Subcutaneous adipose tissue (tissue), 4 donors: Measurements from ENCODE around the gene TRIM54. TPM values are rescaled to one million over a fixed set of nuclear protein-coding genes. Genes with fewer than 3 reads are reported as not detected.

Experiments
- total RNA-seq, 4 donors: library from RNA; depleted of rRNA; stranded (reverse); fragments of >200 nt; gene quantifications; one replicate each; pipeline ENCODE4 v1.1.0, GENCODE V29; 2016
- TF ChIP-seq, protein P1 (sequence below): fragments of 450-650 bp; IDR thresholded peaks from one replicate; pipeline ENCODE4 v1.5.1; 2016; ENCODE audit warnings: low read depth, mild to moderate bottlenecking, control low read depth, antibody characterized with exemption, moderate library complexity

The TRIM54 gene
- total RNA-seq, 4 donors from 2014 or later, result 0.66 TPM; not detected in 3

DNA sequence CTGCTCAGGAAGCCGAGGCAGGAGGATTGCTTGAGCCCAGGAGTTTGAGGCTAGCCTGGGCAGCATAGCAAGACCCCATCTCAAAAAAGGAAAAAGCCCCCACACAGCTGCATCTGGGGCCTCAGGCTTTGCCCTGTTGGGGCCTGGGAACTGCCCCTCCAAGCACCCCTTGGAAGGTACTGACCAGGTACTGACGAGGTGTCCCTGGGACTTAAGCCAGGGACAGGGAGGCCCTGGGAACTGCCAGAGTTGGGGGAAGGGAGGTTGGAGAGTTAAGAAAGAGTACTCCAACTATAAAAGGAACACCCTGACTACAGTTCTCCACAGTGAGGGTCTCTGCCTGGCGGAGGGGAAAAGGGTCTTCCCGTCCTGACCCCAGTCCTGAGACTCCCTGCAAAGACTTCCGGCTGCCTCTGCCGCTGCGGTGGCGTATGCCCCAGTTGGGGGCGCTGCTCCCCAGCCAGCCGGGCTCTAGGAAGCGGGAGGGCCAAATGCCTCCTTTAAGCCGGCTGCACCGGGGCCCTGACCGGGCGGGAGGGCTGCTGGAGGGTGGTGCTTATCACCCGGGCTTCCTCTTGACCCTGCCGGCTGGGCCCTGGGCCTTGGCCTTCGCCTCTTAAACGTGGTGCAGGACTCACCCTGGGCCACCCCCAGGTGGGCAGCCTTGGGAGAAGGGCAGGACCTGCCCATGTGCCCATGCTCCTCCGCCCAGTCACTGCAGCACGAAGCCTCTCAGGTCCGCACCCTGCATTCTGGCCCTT is 32.2 kb upstream of the TRIM54 start:
- TF ChIP-seq, protein P1, sequence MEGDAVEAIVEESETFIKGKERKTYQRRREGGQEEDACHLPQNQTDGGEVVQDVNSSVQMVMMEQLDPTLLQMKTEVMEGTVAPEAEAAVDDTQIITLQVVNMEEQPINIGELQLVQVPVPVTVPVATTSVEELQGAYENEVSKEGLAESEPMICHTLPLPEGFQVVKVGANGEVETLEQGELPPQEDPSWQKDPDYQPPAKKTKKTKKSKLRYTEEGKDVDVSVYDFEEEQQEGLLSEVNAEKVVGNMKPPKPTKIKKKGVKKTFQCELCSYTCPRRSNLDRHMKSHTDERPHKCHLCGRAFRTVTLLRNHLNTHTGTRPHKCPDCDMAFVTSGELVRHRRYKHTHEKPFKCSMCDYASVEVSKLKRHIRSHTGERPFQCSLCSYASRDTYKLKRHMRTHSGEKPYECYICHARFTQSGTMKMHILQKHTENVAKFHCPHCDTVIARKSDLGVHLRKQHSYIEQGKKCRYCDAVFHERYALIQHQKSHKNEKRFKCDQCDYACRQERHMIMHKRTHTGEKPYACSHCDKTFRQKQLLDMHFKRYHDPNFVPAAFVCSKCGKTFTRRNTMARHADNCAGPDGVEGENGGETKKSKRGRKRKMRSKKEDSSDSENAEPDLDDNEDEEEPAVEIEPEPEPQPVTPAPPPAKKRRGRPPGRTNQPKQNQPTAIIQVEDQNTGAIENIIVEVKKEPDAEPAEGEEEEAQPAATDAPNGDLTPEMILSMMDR, result no peak

DNA sequence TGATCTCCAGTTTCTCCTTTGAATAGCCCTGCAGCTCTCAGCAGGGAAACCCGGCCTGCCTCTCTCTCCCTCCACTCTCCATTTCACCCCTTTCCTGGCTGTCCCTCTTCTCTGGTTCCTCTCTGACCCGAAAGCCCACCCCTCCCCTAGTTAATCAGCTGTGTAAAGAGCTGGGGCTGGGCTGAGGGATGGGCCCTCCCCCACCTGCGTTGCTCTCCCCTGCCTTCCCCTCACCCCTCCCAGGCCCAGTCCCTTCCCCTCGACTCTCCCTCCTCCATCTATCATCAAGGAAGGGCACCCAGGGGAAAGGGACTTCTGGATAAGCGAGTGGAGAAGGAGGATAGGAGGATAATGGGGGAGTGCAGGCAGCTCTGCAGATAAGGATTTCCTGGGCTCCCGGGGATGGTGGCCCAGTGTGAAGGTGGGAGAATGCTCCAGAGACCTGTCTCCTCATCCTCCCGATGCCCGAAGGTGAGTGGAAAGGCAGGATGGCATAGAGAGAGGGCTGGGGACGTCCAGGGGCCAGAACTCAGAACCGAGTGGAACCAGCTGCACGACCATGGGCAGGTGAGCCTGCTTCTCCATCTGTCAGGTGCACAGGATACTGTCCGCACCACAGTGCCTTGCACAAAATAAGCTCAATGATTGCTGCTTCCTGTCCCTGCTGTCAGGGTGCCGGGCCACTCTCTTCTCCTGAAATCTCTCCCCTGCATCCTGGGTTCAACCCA is 31.4 kb upstream of the TRIM54 start:
- TF ChIP-seq, protein P1, result no peak

DNA sequence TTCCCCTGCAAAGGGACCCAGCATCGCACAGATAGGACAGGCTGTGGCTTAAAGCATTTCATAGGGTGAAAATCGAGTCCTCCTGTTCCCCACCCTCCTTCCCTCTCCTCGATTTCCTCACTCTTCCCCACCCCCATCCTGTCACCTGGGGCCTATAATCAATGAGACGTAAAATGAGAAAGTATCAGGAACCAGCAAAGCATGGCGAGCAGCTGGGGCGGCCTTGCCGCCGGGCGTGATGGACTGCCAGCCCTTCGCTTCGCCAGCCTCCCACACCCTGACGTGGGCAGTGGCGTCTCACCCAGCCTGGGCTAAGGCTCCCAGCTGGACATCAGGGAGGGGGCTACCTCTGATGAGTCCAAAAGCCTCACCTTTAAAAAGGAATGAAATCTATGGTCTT is 30.5 kb upstream of the TRIM54 start:
- TF ChIP-seq, protein P1, result no peak

DNA sequence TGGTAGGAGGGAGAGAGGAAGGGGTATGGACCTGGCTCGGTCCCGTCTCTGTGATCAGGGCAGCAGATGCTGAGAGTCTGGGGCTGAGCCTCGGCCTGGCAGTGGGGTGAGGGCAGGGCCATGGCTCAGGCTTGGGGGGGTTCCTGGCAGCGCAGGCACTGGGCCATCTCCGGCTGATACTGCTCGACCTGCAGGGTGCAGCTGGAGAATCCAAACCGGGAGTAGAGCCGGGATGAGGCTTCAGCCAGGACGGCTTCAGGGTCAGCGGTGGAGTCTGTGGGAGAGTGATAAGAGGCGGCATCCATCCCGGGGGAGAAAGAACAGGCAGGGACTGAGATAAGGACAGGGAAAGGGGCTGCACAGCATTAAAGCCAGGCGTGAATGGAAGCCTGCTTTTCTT is 27.0 kb upstream of the TRIM54 start:
- TF ChIP-seq, protein P1, result no peak

DNA sequence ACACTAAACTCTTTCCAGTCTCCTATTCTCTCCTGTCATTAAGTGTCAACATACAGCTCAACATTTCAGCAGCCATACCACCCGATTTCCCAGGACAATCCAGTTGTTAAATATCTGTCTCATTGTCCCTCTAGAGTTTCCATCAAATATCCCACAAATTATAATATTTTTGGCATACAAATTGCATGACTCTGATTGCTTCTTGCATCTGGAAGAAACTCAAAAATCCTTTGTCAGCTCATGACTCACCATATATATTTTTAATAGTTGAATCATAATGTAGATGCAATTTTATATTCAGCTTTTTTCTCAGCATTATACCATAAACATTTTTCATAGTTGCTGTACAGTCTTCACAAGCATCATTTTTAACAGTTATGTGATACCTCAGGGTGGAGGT is 26.6 kb upstream of the TRIM54 start:
- TF ChIP-seq, protein P1, result no peak

DNA sequence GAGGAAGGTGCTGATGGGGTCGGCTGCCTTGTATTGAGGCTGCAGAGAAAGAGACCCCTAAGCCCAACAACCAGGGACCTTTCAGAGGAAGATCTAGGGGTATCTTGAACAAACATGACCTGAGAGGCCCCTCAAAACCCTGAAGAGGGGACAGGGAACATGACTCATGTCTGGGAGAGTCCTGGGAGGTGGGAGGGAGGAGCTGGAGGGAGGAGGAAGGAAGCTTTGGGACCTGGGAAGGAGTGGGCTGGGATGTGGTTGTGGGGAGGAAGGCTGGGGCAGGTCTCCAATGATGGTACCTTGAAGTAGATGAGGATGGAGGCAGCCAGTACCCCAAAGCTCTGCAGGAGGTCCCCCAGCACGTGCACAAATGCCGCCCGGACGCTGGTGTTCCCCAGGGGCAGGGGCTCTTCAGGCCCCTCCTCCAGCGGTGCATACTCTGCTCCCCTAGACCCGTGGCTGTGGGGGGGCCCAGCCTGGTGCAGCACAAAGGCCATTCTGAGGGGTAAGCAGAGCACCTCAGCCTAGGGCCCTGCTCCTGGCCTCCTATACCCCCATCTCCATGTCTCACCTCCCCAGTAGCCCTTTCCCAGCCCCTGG is 25.3 kb upstream of the TRIM54 start:
- TF ChIP-seq, protein P1, result no peak

DNA sequence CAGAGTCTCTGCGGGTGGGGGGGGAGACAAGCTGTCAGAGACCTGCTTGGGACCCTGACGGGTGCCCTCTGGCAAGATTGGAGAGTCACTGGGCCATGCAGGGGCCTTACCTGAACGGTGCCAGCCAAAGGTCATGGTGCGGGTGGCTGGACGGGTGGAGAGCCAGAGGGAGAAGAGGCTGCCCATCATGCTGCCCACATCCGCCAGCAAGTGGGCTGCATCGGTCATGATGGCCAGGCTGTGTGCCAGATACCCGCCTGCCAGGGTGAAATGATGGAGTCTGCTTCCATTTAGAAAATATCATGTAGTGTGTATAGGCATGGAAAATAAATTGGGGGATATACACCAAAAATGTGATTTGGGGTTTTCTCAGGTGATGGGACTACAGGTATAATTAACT is 24.2 kb upstream of the TRIM54 start:
- TF ChIP-seq, protein P1, result no peak
